GM12878 (cell line): ENCODE measurements around the gene UBALD2.

Source experiments
- BCL11A ChIP-seq: IDR thresholded peaks from 2 replicates; pipeline ENCODE4 v1.6.1; 2011; ENCODE audit warnings: low read depth, low read length
- GABPA ChIP-seq: IDR thresholded peaks from 2 replicates; pipeline ENCODE4 v1.6.1; 2014; ENCODE audit warnings: antibody characterized with exemption, low read depth, mild to moderate bottlenecking, inconsistent platforms
- HDGF ChIP-seq: fragments of 450-650 bp; IDR thresholded peaks from 2 replicates; pipeline ENCODE4 v1.6.1; 2016; ENCODE audit warnings: antibody characterized with exemption
- TAF1 ChIP-seq: IDR thresholded peaks from 2 replicates; pipeline ENCODE4 v1.6.1; 2011; ENCODE audit warnings: mild to moderate bottlenecking, low read depth, low read length, borderline replicate concordance
- USF2 ChIP-seq: IDR thresholded peaks from 2 replicates; pipeline ENCODE4 v1.6.1; 2011; ENCODE audit warnings: low read depth, low read length, improper control_type of control experiment, borderline replicate concordance

DNA sequence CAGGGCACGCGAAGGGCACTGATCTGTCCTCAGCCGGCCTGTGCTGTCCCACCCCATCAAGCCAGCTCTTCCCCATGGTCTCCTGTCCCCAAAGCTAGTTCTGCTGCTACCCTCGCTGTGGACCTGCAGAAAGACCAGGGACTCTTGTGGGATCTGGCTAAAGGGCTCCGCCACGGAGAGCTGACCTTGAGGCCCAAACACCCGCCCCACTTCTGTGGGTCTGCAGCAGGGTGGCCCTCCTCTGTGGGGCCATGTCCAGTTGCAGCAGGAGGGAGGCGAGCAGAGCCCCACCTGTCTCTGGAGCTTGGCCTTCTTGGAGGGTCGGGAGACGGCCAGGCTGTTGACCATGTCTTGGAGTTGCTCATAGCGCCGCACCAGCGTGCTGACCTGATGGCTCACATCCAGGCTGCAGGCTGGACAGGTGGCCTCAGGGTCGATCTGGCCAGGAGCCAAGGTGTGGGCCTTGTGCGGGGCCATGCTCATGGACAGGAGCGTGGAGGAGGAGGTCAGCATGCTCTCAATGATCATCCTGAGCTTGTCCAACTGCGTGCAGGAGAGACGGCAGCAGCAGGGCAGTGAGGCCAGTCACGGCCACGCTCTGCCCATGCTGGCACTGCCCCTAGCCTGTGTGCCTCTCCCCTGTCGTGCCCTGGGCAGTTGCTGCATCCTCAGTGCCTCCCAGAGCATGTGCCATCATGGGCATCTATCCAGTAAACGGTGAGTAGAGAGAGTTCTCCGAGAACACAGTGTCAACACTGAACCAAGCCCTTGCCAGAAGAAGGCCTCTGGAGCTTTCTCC, 16.6 kb downstream of the UBALD2 start:
- TF ChIP-seq TAF1: no peak
- no peak for TF ChIP-seq USF2
- no peak for TF ChIP-seq GABPA
- no peak for TF ChIP-seq HDGF
- no peak for TF ChIP-seq BCL11A
